NCI-H2107 treated with DMSO at 0.1 percent for 48 hours (cell line): ENCODE data around the gene MAPT.
"Not testable (repeated sequence)": the region's sequence is repeated elsewhere in the genome, so short reads cannot be mapped to it uniquely, and the experiment has no call there.

Experiments used
- DNase-seq: peaks from one replicate; lab custom pipeline; 2025; ENCODE audit not compliant: unreplicated experiment; lab: John Stamatoyannopoulos, UW

MAPT gene

DNA sequence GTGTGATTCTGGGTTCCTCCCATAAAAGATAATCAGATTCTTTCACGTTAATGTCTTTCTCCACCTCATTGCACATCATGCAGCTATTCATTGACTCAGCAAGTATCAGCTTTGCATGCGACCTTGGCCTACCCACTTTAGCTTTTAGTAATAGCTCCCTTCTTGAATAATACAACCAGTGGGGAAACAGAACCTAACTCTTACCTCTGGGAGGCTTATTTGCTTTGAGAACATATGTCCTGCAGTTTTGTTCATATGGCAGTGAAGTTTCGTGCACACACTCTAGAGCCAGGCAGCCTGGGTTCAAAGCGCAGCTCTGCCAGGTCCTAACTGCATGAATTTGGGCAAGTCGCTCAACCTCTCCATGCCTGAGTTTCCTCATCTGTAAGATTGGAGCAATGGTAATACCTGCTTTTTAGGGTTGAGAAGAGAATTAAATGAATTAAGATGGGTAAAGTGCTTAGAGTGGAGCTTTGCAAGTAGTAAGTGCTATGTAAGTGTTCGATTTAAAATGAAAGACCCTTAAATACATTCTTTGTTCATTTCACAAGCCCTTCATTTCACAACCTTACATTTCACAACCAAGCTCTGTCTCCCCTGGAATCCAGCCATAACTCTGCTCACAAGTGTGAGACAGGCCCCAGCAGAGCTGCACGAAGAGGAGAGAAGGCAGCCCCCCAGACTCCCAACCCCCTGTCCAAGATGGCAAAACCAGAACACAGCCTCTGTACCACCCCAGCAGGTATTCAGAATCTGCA, 29.3 kb downstream of the MAPT start:
- DNase-seq, result no peak

DNA sequence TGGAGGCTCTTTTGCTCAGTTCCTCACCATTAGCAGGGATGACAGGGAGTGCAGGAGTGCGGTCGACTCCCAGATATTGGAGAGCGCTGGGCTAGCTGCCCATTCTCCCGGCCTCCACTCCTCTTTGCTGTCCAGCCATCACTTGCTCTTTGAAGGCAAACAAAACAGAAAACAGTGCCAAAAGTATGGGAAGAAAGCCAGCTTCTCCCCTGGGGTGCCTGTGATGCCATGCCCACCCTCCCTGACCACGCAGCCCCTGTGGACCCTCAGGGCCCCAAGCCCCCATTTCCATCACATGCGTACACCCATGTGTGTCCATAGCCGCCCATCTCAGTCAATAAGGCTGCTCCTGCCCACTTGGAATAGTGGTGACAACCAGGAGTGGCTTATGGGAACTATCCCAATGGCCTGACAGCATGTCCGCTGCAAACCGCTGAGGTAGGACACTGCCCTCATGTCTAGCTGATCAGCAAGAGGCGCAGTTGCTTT, 30.0 kb downstream of the MAPT start:
- no peak for DNase-seq

DNA sequence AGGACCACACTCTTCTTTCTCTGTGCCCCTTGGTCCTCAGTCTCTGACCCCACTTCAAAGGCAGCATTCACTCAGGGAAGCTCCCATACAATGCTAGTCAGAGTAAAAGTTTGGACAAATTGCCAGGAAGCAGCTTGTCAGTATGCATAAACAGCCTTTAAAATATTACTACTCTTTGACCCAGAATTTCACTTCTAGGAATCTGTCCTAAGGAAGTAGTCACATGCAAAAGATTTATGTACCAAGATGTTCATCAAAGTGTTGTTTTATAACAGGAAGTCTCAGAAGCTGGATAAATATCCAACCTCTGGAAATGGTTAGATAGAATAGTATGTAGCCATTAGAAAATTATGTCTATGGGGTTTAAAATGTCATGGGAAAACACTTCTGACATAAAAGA, 31.0 kb downstream of the MAPT start:
- no peak for DNase-seq

DNA sequence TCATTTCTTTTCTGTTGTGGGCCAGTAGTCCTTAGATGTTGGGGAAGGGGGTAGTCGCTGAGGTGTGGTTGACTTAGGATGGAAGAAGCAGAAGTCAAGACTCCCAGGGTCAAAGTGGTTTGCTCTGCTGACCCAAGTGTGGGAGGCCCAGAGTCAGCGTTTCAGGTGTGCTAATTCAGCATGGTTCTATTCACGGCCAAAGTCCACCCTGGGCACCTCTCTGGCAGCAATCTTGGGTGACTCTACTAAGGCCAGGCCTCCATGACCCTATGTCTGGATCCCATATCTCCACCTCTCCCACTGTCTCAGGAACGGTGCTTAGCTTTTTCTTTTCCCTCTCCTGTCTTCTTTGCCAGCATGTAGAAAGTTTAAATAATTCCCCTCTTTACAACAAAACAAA, 32.9 kb downstream of the MAPT start:
- DNase-seq, result no peak

DNA sequence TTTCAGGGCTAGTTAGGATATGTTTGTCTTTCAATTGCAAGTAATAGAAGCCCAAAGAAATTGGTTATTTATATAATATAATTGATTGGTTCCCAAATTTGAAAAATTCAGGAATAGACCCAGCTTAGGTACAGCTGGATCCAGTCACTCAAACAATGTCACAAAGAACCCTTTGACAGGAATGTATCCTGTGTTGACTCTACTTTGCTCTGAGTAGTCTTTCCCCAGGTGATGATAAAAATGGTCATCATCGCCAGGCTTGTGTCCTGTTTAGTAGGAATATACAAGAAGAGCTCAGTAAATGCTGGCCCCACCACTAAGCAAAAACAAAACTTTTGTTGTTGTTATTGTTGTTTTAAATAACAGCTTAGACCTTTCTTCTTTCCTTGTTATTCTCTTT, 35.0 kb downstream of the MAPT start:
- no peak for DNase-seq

DNA sequence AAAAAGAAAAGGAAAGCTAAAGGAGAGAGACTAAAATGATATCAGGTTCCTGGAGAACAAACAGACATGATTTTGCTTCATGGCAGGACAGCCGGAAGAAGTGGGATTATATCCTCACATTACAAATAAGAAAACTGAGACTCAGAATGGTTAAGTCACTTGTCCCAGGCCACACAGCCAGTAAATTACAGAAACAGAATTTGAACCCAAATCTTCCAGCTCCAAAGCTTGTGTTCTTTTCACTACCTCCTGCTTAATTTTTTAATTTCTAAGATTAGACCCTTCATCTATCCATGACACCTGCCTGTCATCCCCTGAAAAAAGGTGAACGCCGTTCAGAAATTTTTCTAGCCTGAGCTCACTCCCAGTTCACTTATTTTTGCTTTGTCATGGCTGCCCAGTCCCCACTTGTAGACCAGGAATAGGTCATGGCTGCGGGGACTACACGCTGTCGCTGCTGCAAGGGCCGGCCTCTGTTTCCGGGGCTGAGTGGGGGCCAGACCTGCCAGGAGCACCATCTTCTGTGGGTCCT, 36.1 kb downstream of the MAPT start:
- DNase-seq, result no peak

DNA sequence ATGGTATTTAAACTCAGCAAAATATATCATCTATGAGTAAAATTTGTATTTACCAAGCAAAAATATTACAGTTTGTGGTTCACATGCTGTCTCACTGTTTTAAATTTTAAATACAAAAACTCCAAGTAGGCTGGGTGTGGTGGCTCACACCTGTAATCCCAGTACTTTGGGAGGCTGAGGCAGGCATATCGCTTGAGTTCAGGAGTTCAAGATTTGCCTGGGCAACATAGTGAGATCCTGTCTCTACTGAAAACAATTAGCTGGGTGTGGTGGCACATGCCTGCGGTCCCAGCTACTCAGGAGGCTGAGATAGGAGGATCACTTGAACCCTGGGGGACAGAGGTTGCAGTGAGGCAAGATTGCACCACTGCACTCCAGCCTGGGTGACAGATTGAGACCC, 37.3 kb downstream of the MAPT start:
- DNase-seq, result no peak

DNA sequence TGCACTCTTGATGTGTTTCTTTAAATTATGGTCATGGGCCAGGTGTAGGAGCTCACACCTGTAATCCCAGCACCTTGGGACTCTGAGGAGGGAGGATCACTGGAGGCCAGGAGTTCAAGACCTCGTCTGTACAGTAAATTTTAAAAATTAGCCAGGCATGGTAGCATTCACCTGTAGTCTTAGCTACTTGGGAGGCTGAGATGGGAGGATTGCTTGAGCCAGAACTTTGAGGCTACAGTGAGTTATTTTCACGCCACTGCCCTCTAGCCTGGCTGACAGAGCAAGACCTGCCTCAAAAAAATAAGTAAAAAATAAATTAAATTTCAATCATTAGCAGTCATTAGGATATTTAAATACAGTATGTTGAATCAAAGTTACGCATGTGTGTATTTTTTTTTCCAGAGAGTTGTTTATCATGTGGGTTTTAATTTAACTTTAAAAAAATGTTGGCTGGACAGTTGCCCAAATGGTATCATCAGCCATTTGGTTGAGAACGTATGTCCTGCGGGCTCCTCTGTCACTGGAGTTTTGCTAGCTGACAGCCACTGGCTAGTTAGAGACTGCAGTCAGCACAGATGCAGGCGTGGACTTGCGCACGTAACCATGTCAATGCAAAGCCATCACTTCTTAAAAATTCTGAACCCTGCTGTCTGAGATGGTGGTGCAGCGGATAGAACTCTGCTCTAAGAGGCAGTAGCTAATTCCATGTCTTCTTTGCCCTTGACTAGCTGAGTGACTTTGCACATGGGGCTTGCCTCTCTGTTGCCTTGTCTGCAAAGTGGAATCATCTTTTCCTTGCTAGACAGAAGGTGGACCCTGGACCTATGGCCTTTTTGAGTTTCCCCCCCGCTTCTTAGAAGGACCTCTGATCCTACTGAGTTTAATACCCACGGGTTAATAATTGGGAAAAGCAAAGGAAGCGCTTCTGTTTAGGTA, 40.0 kb downstream of the MAPT start:
- DNase-seq, result no peak

DNA sequence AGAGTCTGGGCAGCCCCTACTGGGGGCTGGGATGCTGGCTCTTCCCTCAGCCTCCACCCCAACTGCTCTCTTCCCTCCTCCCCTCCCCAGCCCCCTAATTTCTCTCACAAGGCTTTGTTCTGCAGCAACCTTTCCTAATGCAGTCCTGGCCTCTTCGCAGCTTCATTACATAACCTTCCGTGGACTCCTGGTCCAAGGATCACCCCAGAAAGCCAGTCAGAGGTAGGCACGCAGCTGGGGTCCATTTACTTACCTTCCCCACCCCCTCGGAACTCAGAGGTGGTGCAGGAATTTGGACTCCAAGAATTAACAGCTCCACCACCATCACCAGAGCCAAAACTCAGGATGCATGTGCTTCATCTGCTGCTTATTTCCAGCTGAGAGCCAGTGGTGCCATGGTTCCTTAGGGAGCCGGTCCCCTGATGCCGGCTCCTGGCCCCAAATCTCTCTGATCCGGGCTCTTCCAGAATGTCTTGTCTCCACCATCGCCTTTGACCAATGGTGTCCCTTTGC, 40.9 kb downstream of the MAPT start:
- no peak for DNase-seq

DNA sequence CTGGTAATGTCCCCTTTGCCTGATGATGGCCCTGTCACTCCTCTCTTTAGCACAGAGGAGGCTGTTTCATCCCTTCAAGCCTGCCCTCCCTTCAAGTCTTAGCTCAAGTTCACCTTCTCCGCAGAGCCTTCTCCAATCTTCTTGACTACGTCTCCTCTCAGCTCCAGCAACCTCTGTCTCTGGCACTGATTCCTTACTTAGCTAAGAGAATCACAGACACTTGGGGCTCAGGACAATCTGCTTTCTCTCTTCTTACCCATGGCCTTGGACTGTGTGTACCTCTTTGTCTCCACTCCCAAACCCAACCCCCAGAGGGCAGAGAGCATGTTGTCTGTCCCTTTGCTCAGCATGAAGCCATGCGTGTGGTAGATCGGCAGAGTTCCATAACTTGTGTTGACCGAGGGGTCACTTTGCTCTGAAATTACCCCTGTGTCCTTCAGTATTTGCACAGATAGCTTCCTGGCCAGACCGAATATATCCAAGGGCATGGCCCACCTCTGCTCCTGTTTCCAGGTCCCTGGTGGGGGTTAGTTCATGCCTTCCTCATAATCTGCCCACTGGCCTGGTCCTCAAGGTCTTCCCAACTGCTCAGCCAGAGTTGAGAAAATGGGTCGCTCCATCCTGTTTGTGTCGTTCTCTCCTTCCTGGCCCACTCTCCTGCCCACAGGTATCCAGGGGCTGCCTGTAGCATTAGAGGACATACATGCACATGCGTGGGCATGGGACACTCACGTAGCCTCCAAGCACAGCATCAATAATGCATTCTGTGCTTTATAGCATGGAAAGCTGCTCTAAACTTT, 41.6 kb downstream of the MAPT start:
- no peak for DNase-seq

DNA sequence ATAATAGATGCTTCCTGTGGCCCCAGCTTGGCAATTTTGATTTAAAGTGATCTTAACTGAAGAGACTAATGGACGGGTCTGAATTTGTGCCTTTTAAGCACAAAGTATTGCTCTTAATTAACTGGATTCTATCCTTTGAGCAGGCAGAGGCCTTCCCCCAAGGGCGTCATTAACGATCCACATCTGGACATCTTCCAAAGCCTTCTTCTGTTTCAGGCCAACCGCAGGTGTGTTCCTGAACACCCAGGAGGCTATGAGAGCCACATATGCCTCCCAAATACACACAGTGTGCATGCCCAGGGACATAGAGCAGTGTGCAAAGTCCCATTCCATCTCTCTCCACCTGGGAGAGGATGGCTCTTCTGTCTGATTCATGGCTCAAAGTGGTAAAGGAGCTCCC, 42.3 kb downstream of the MAPT start:
- DNase-seq, result peak; percentile 91

DNA sequence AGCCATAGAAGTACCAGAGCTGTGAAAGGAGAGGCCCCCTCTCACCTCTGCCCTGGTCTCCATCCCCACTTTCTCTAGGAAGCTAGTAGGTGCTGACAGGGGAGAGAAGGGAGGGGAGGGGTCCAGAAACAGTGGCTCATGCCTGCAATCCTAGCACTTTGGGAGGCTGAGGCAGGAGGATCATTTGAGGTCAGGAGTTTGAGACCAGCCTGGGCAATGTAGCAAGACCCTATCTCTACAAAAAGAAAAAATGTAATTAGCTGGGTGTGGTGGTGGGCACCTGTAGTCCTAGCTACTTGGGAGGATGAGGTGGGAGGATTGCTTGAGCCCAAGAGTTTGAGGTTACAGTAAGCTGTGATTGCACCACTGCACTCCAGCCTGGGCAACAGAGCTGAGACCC, 42.8 kb downstream of the MAPT start:
- DNase-seq, result not testable (repeated sequence)

DNA sequence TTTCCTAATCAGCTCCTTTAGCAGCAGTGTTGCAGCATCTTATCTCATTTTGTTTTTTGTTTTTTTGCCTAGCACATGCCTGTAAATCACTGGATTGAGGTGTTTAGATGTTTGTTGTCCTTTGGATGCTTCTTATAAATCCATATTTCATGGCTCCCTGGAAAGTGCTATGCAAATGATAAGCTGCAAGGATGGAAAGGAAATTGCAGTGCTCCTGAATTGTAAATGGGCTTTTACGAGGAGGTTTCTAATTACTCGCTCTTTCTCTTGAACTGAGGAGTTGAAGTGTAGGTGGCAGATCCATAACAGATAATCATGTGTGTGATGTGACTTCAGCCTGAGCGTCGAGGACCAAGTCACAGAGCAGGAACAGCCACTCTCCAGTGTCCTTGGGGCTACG, 45.0 kb downstream of the MAPT start:
- no peak for DNase-seq

DNA sequence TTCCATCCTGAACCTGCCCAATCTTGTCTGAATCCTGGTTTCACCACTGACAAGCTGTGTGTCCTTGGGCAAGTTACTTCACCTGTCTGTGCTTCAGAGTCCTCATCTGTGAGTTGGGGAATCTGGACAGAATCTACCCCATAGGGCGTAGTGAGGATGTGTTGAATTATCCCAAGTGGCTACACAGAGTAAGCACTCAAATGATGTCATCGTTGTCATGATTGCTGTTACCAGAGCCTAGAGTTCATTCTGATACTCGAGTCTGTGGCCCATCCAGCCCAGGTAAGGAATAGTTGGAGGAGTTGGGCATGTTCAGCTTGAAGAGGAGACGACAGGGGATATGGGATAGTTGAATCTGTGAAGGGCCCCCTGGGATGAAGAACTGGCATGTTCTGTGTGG, 45.9 kb downstream of the MAPT start:
- no peak for DNase-seq

DNA sequence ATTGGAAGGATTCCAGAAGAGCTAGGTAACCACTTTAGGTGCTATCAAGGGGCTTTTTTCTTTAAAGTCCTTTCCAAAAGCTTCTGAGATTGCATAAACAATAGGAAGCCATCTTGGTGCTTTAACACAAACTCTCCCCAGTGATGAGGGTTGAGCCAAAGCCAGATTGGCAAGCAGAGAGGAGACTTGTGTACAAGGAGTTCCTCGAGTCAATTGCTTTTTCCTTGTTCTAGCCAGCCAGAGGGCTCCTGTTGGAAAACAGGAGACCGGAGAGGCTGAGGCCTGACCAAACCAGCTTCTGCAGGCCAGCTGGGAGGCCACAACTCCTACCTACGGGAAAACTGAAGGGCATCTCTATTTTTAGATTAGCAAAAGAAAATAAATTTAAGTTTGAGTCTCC, 46.5 kb downstream of the MAPT start:
- DNase-seq, result no peak

DNA sequence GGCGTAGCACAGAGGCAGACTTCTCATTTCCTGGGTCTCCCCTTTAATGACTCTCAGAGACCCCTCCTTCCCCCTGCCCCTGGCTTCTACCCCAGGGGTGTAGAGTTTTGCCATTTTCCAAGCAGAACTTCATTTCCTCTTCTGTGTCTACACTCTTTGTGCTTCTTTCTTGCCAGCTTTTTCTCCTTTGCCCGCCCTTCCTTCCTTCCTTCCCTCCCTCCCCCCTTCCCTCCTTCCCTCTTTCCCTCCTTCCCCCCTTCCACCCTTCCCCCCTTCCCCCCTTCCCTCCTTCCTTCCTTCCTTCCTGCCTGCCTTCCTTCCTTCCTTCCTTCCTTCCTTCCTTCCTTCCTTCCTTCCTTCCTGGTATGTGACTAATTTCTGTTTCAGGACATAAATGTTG, 47.0 kb downstream of the MAPT start:
- DNase-seq, result no peak

DNA sequence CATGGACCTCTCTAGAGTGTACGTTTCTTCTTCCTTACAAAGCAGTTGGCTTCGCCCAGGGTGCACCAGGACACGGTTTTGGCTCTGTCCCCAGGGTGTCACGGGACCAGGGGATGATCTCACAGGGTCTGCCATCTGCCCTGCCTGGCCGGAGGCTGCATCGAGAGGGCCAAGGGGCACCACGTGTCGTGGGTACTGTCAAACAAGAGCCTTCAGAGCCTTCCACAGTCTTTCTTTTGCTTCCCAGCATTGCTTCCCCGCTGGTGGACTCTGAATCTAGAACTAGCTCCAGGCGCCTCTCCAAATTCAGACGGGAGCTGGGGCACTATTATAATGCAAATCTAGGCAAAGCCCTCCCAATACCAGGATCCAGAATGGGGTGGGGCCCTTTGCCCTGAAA, 47.9 kb downstream of the MAPT start:
- no peak for DNase-seq

DNA sequence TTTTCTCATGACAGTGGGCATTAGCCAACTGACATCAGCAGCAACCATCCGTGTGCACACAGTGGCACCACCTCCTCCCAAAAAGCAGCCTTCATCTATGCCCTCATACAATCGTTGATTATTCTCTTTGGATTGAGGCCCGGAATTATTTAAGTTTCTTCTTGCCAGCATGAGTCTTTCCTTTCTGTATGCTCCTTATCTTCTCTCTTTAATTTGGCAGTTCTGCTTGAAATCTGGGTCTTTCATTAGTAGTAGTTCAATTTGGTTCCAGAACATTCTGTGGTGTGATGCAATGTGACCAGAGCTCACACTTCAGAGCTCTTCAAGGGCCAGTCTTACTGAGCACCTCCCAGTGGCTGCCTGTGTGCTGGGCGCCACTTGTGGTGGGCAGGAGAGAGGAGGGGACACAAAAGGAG, 52.5 kb downstream of the MAPT start:
- DNase-seq, result no peak

DNA sequence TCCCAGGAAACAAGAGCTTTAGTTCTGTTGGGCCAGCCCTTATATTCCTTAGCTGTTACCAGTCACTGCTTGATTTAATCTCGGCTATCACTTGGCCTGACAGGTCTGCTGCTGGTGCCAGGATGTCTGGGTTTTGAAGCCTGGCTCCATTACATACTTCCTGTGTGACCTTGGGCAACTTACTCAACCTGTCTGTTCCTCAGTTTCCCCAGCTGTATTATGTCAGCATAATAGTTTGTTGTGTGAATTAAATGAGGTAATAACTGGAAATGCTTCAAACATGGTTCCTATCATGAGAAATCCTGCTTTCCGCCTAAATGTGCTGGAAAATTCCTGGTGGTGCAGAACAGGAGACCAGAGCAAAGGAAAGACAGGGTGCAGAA, 54.1 kb downstream of the MAPT start:
- no peak for DNase-seq

DNA sequence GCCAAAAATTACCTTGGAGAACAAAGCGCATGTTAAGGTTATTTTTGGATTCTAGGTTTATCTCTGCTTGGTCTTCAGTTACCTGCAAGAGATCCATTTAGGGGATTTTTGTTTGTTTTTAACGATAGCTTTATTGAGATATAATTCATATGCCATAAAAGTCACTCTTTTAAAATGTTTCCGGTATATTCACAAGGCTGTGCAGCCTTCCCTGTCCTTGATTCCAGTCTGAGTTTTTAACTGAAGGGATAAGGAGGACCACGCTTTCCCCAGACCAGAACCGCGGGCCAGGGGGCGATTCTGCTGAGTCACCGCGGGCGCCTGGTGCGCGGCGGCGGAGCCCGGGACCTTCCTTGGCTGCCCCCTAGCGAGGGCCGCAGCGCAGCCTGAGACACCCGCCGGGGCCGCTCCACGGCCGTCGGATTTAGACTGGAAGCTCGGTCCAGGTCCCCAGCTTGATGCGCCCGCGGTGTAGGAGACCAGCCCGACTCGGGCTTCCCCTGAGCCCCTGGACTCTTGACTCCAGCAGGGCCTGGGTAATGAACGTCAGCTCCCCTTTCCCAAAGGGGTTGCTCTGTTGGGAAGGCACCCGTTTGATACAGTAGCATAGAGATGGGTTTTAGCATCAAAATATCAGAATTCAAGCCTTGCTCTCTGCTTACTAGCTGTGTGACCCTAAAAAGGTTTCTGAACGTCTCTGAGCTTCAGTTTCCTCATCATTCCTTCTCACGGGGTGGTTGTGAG, 54.7 kb downstream of the MAPT start:
- no peak for DNase-seq
